Measurements from ENCODE around the gene TTLL13.

DNA sequence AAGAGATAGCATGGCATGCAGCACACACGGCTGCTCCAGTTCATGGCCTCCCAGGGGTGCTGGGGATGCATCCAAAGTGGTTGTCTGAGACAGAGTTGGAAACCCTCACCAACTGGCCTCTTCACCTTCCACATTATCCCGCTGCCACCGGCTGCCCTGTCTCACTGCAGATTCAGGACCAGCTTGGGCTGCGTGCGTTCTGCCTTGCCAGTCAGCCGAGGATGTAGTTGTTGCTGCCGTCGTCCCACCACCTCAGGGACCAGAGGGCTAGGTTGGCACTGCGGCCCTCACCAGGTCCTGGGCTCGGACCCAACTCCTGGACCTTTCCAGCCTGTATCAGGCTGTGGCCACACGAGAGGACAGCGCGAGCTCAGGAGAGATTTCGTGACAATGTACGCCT is 20.4 kb upstream of the TTLL13 start:
- TF ChIP-seq CTCF (IDR thresholded peaks at IDR 0.05) (no peak), REST (IDR thresholded peaks at IDR 0.05; ENCODE audit: insufficient read depth in 1 of 2, low read depth in 2 of 2, low read length in 1 of 2) (no peak), TCF7L2 (IDR thresholded peaks at IDR 0.05; ENCODE audit: low read depth, low read length) (no peak), SIN3A (IDR thresholded peaks at IDR 0.05; ENCODE audit: borderline replicate concordance, insufficient read depth, low read depth, low read length) (no peak), POLR2AphosphoS5 (IDR thresholded peaks at IDR 0.05; ENCODE audit: low read depth, low read length) (peak; percentile 87)
